Stimulated activated CD8-positive, alpha-beta memory T cell treated with anti-CD3 and anti-CD28 coated beads, Interleukin-4, amount 100 ng/mL, for 4 hours (primary cell): ENCODE results near the gene ZNF93.
"Not testable (repeated sequence)": the region's sequence is repeated elsewhere in the genome, so short reads cannot be mapped to it uniquely, and the experiment has no call there.

Experiments
- DNase-seq, 2 donors: peaks; one replicate each; pipeline ENCODE4 v3.0.0-alpha.2; 2020; ENCODE audit warnings: low read depth in 2 of 2, low spot score in 1 of 2

The ZNF93 gene

GRCh38 chr19:19937403-19937802 is 36.7 kb downstream of the ZNF93 start:
- DNase-seq = no peak

- no peak for DNase-seq
Observed at GRCh38 chr19:19938449-19938848, 37.7 kb downstream of the ZNF93 start.

- no peak for DNase-seq
Observed at GRCh38 chr19:19943848-19944582, 43.3 kb downstream of the ZNF93 start.

- no peak for DNase-seq
Observed at GRCh38 chr19:19944583-19944880, 43.8 kb downstream of the ZNF93 start.

- no peak for DNase-seq
Observed at GRCh38 chr19:19946226-19946625, 45.5 kb downstream of the ZNF93 start.

GRCh38 chr19:19948800-19949199 is 48.1 kb downstream of the ZNF93 start:
- no peak for DNase-seq

GRCh38 chr19:19955208-19955607 is 54.5 kb downstream of the ZNF93 start:
- DNase-seq = no peak

GRCh38 chr19:19956434-19957075 is 55.8 kb downstream of the ZNF93 start:
- DNase-seq = no peak

GRCh38 chr19:19957766-19958165 is 57.0 kb downstream of the ZNF93 start:
- DNase-seq = not testable (repeated sequence)

- DNase-seq = peak; percentile 30 to 33
Observed at GRCh38 chr19:19959151-19959799, 58.5 kb downstream of the ZNF93 start.

- DNase-seq = no peak
Observed at GRCh38 chr19:19964416-19964815, 63.7 kb downstream of the ZNF93 start.

- DNase-seq = not testable (repeated sequence)
Observed at GRCh38 chr19:19966126-19966525, 65.4 kb downstream of the ZNF93 start.

GRCh38 chr19:19966862-19967261 is 66.1 kb downstream of the ZNF93 start:
- DNase-seq = no peak
